HEK293T (cell line): Measurements from ENCODE around the gene PTP4A2.

Experiments
- CTCF ChIA-PET: fragments of 350-600 bp; formaldehyde crosslinking; extraction: SDS; loops from one replicate; lab custom pipeline; 2021; ENCODE audit warnings: antibody characterized with exemption, inconsistent platforms; lab: Yijun Ruan, JAX
- POLR2A ChIA-PET: fragments of 350-600 bp; formaldehyde crosslinking; extraction: SDS; loops from one replicate; lab custom pipeline; 2020; ENCODE audit warnings: antibody characterized with exemption, inconsistent platforms; lab: Yijun Ruan, JAX
- DNase-seq: peaks from one replicate; pipeline ENCODE4 v3.0.0; 2012; ENCODE audit warnings: mixed read lengths; ENCODE audit errors: extremely low spot score
- ELF4 ChIP-seq: fragments of 450-650 bp; IDR thresholded peaks from 2 replicates; pipeline ENCODE4 v1.6.1; 2017; ENCODE audit warnings: antibody characterized with exemption
- FOXM1 ChIP-seq: fragments of 450-650 bp; IDR thresholded peaks from 2 replicates; pipeline ENCODE4 v1.6.1; 2017; ENCODE audit warnings: mild to moderate bottlenecking, borderline replicate concordance

The PTP4A2 gene

GRCh38 chr1:31857863-31858262, 80.3 kb downstream of the PTP4A2 start:
- ChIA-PET CTCF (no interaction called here), POLR2A (no interaction called here)
- no peak for DNase-seq
- TF ChIP-seq ELF4: no peak
- no peak for TF ChIP-seq FOXM1
